Duodenal mucosa (tissue), 2 donors: Measurements from ENCODE around the gene NUAK1.

Source experiments
- H3K27ac ChIP-seq: one replicate; pipeline ENCODE4 v1.7.0; 2013; ENCODE audit warnings: low read depth, low read length
- H3K27me3 ChIP-seq, 2 donors: one replicate each; pipeline ENCODE4 v1.7.0; 2013; ENCODE audit warnings: low read length in 2 of 2, control low read depth in 1 of 2; ENCODE audit not compliant: insufficient read depth in 2 of 2, control insufficient read depth in 1 of 2
- H3K36me3 ChIP-seq, 2 donors: one replicate each; pipeline ENCODE4 v1.7.0; 2013; ENCODE audit warnings: low read length in 2 of 2, control low read depth in 1 of 2; ENCODE audit not compliant: insufficient read depth in 2 of 2, control insufficient read depth in 1 of 2
- H3K4me1 ChIP-seq, 2 donors: one replicate each; pipeline ENCODE4 v1.7.0; 2013; ENCODE audit warnings: low read length in 2 of 2, control low read depth in 1 of 2; ENCODE audit not compliant: insufficient read depth in 2 of 2, control insufficient read depth in 1 of 2
- H3K4me3 ChIP-seq, 2 donors: one replicate each; pipeline ENCODE4 v1.7.0; 2013; ENCODE audit warnings: low read length in 2 of 2, low read depth in 1 of 2
- H3K9ac ChIP-seq, 2 donors: one replicate each; pipeline ENCODE4 v1.7.0; 2013; ENCODE audit warnings: low read length in 2 of 2, low read depth in 1 of 2
- H3K9me3 ChIP-seq, 2 donors: one replicate each; pipeline ENCODE4 v1.7.0; 2013; ENCODE audit warnings: low read length in 2 of 2, control low read depth in 1 of 2; ENCODE audit not compliant: control insufficient read depth in 1 of 2

Gene NUAK1

DNA sequence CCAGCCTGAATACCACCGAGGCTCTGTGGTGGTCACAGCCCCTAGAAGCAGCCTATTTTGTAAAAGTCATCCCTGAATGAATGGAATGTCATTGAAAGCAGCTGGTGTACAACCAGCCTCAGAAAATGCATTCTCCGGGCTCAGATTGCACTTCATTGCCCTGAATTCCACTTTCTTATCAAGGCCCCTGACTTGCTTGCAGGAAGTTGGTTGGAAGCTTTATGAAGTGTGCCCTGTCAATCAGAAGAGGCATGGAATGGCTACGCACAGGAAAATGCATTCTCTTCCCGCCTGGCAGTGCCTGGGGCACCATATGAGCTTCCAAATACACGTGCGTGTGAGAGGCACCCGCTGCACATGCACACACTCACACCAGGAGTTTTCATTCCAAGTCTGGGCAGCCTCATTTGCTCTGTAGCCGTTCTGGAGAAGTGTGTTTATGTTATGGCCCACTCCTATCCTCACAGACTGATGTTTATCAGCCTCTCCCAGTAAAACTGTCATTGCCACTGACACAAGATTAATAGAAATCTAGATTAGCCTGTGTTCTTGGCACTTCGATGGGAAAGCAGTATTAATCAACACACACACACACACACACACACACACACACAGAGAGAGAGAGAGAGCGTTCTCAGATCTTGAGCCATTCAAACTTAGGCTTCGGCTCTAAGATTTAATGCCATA, 63.9 kb downstream of the NUAK1 start:
- Histone ChIP-seq H3K36me3 (no peaks in the 10 kb centered on the region), H3K27ac (no peak overlapping the region), H3K4me1 (peaks cover 8% of the 10 kb centered on the region in 2 donors), H3K4me3 (no peak overlapping the region), H3K9ac (no peak overlapping the region), H3K9me3 (no peaks in the 10 kb centered on the region), H3K27me3 (no peaks in the 10 kb centered on the region)

DNA sequence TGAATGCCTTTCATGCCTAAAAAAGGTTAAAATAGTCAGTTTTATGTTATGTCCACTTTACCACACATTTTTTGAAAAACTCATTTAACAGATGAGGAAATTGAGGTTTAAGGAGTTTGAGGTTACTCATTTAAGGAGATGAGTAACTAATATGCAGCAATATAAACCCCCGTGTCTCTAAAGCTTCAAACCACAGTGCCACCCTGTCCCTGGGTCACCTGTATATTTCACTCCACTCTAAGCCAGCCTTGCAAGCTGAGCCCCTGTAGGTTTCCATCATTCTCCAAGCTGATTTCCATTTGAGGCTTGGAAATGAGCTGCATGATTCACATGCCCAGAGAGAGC, 64.4 kb downstream of the NUAK1 start:
- peaks cover 8% of the 10 kb centered on the region in 2 donors for H3K4me1 ChIP-seq
- H3K36me3 ChIP-seq: no peaks in the 10 kb centered on the region
- H3K9ac ChIP-seq: no peak overlapping the region
- H3K27ac ChIP-seq: no peak overlapping the region
- H3K9me3 ChIP-seq: no peaks in the 10 kb centered on the region
- H3K4me3 ChIP-seq: no peak overlapping the region
- H3K27me3 ChIP-seq: no peaks in the 10 kb centered on the region

DNA sequence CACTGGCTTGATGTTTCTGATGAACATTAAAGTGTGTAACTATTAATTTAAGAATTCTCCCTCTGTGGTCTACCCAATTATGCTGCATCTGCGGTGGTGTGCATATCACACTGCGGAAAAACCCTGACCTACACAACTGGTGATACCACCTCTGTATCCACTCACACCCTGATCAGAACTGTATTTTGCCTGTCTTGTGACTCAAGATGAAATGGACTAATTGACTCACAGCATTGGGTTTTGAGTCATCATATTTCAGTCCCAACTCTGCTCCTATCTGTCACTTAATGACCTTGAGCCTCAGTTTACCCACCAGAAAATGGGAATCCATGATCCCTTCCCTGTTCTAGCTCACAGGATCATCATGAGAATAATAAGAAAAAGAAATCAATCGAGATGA, 65.6 kb downstream of the NUAK1 start:
- H3K4me1 ChIP-seq: peaks cover 8% of the 10 kb centered on the region in 2 donors
- H3K27ac ChIP-seq: no peak overlapping the region

GRCh38 chr12:106072751-106073150, 66.0 kb downstream of the NUAK1 start:
- Histone ChIP-seq H3K27ac (no peak overlapping the region), H3K4me3 (no peak overlapping the region), H3K9ac (no peak overlapping the region), H3K9me3 (no peaks in the 10 kb centered on the region), H3K27me3 (no peaks in the 10 kb centered on the region), H3K36me3 (no peaks in the 10 kb centered on the region), H3K4me1 (peaks cover 8% of the 10 kb centered on the region in 2 donors)

More for the DNA sequence above, 65.6 kb downstream of the NUAK1 start:
- Histone ChIP-seq H3K27me3 (no peaks in the 10 kb centered on the region), H3K9ac (no peak overlapping the region), H3K4me3 (no peak overlapping the region), H3K36me3 (no peaks in the 10 kb centered on the region), H3K9me3 (no peaks in the 10 kb centered on the region)

- H3K9me3 ChIP-seq: no peaks in the 10 kb centered on the region
- H3K27ac ChIP-seq: no peak overlapping the region
- H3K4me1 ChIP-seq: peaks cover 8% of the 10 kb centered on the region in 2 donors
- H3K9ac ChIP-seq: no peak overlapping the region
- no peak overlapping the region for H3K4me3 ChIP-seq
- H3K27me3 ChIP-seq: no peaks in the 10 kb centered on the region
- H3K36me3 ChIP-seq: no peaks in the 10 kb centered on the region
Observed at GRCh38 chr12:106071686-106072085, 67.1 kb downstream of the NUAK1 start.

DNA sequence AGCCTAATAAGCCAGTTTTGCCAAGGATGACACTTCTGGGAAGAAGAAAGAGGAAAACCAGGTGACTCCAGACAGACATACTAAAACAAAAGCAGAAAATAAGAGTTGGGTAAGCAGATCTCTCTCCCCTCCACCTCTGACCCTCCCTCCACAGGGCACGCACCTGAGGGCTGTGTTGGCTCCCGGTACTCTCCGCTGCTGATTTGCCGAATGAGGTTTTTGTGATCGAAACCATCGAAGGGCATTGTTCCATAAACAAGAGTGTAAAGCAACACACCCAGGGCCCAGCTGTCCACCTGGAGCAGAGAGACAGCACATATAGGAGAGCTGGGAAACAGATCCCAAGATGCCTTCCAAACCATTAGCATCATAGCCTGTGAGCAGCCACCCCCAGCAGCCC, 68.1 kb downstream of the NUAK1 start:
- H3K27me3 ChIP-seq: no peaks in the 10 kb centered on the region
- H3K27ac ChIP-seq: no peak overlapping the region
- H3K36me3 ChIP-seq: no peaks in the 10 kb centered on the region
- peaks cover 8% of the 10 kb centered on the region in 2 donors for H3K4me1 ChIP-seq
- H3K9ac ChIP-seq: no peak overlapping the region
- H3K9me3 ChIP-seq: no peaks in the 10 kb centered on the region
- H3K4me3 ChIP-seq: no peak overlapping the region

- Histone ChIP-seq H3K4me1 (peaks cover 4 to 6% of the 10 kb centered on the region in 2 donors), H3K9ac (no peak overlapping the region), H3K9me3 (no peaks in the 10 kb centered on the region), H3K4me3 (no peak overlapping the region), H3K36me3 (no peaks in the 10 kb centered on the region), H3K27me3 (no peaks in the 10 kb centered on the region), H3K27ac (no peak overlapping the region)
Observed at GRCh38 chr12:106070147-106070546, 68.6 kb downstream of the NUAK1 start.

DNA sequence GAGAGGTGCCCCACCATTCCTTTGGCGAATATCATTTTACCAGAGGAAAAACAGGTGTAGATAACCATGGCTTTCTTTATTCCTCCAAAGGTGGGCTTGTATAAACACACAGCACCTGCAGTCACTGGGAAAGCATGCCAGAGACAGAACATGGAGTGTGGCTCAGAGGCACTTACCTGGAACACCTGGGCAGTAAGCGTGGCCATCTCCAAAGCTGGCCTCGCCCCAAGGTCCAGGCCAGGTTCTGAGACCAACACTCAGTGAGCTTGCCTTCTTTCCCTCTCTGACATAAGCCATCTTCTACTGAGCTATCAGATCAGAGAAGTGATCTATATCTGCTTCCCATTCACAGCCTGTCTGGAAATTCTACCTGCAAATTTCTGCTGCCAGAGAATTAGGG, 70.5 kb downstream of the NUAK1 start:
- Histone ChIP-seq H3K9me3 (no peaks in the 10 kb centered on the region), H3K36me3 (no peaks in the 10 kb centered on the region), H3K4me3 (no peak overlapping the region), H3K27me3 (no peaks in the 10 kb centered on the region), H3K4me1 (no peaks in the 10 kb centered on the region), H3K27ac (no peak overlapping the region), H3K9ac (no peak overlapping the region)

DNA sequence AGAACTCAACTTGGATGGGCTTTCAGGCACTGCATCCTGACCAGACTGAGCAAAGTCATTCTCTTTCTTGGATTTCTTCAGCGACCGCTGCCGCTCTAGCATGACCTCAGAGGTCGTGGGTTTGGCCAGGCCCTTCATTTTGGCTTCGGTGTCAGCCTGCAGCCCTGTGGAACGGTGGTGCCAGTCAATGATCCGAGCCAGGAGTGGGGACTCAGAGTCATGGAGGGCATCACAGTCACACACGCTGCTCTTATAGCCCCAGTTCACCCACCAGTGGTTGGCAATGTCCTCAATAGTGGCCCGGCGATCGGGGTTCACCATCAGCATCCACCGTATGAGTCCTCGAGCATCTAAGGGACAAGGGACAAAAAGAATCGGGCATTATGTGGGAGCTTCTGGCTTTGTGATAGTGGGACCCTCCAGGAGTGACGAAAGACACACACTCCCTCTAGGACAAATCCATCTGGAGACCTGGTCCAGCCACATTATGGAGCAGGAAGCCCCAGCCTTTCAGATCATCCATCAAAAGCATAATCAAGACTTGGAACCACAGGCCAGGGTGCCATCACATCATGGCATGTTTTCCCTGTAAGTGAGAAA, 71.0 kb downstream of the NUAK1 start:
- Histone ChIP-seq H3K9ac (no peak overlapping the region), H3K9me3 (no peaks in the 10 kb centered on the region), H3K27me3 (no peaks in the 10 kb centered on the region), H3K36me3 (no peaks in the 10 kb centered on the region), H3K4me1 (no peaks in the 10 kb centered on the region), H3K4me3 (no peak overlapping the region), H3K27ac (no peak overlapping the region)

- Histone ChIP-seq H3K9me3 (no peaks in the 10 kb centered on the region), H3K27me3 (no peaks in the 10 kb centered on the region), H3K9ac (no peak overlapping the region), H3K27ac (no peak overlapping the region), H3K4me3 (no peak overlapping the region), H3K36me3 (no peaks in the 10 kb centered on the region), H3K4me1 (no peaks in the 10 kb centered on the region)
Observed at GRCh38 chr12:106066726-106067325, 71.9 kb downstream of the NUAK1 start.
